HG02840 (cell line): ENCODE data around the gene POLE.

Experiments used
- ATAC-seq: cut with Tn5 transposase; IDR thresholded peaks from one replicate; pipeline ENCODE4 v1.9.1; 2021; ENCODE audit warnings: mild to moderate bottlenecking, moderate library complexity, moderate number of reproducible peaks; ENCODE audit not compliant: unreplicated experiment, low FRiP score

Gene POLE

GRCh38 chr12:132618683-132619043 is 68.5 kb downstream of the POLE start, which contains the start of gene P2RX2:
Gene P2RX2 (plus strand): TSS chr12:132618776. CDS start chr12:132618817, 41 bp downstream.
- no peak for ATAC-seq

GRCh38 chr12:132617822-132618682 is 69.1 kb downstream of the POLE start:
- ATAC-seq: no peak

- ATAC-seq: no peak
Observed at GRCh38 chr12:132617135-132617701, 69.9 kb downstream of the POLE start.

GRCh38 chr12:132615579-132616038 is 71.5 kb downstream of the POLE start:
- ATAC-seq: no peak

- no peak for ATAC-seq
Observed at GRCh38 chr12:132614861-132615578, 72.1 kb downstream of the POLE start.

- ATAC-seq: no peak
Observed at GRCh38 chr12:132614029-132614428, 73.1 kb downstream of the POLE start.

GRCh38 chr12:132611620-132612019 is 75.5 kb downstream of the POLE start:
- no peak for ATAC-seq

GRCh38 chr12:132610866-132611602 is 76.1 kb downstream of the POLE start:
- ATAC-seq: no peak

- ATAC-seq: no peak
Observed at GRCh38 chr12:132610051-132610759, 76.9 kb downstream of the POLE start, which contains the start of gene LRCOL1. Gene LRCOL1 (minus strand): TSS chr12:132610582. CDS start chr12:132606251, 4,331 bp downstream.

GRCh38 chr12:132608231-132609171 is 78.6 kb downstream of the POLE start:
- ATAC-seq: no peak

GRCh38 chr12:132606927-132607326 is 80.2 kb downstream of the POLE start:
- no peak for ATAC-seq

GRCh38 chr12:132606466-132606865 is 80.7 kb downstream of the POLE start:
- ATAC-seq: no peak

GRCh38 chr12:132605892-132606291 is 81.2 kb downstream of the POLE start:
- no peak for ATAC-seq

GRCh38 chr12:132604668-132605441 is 82.3 kb downstream of the POLE start:
- no peak for ATAC-seq

GRCh38 chr12:132604151-132604618 is 83.0 kb downstream of the POLE start:
- no peak for ATAC-seq

- no peak for ATAC-seq
Observed at GRCh38 chr12:132603240-132604150, 83.6 kb downstream of the POLE start.
